B cell (primary cell): ENCODE results near the gene KCNH8.

Source experiments
- CTCF ChIP-seq: fragments of 200-600 bp; IDR thresholded peaks from one replicate; pipeline ENCODE4 v1.8.0; 2022; ENCODE audit warnings: antibody characterized with exemption, mild to moderate bottlenecking
- EZH2 ChIP-seq: IDR thresholded peaks from 2 replicates; pipeline ENCODE4 v1.6.1; 2012; ENCODE audit warnings: borderline replicate concordance, low read depth, mild to moderate bottlenecking, moderate library complexity, low read length; ENCODE audit not compliant: insufficient read depth, poor library complexity, severe bottlenecking

- TF ChIP-seq CTCF (no peak), EZH2 (no peak)
Observed at GRCh38 chr3:19338769-19339168, 190.5 kb downstream of the KCNH8 start.
